MCF 10A (cell line): ENCODE results near the gene OR7A17. TPM values are rescaled to one million over a fixed set of nuclear protein-coding genes. Genes with fewer than 3 reads are reported as not detected.

Experiments
- BruUV-seq: library from RNA; stranded (reverse); fragments of 400-500 nt; replicated peaks from 2 replicates; lab custom pipeline; 2021; lab: Mats Ljungman, UMichigan
- CTCF ChIA-PET: fragments of 300-600 bp; sonication (Branson Sonifier 250); formaldehyde crosslinking; extraction: SDS; loops from one replicate; lab custom pipeline; 2021; ENCODE audit warnings: antibody characterized with exemption, inconsistent platforms; lab: Yijun Ruan, JAX
- POLR2A ChIA-PET: fragments of 300-600, 350-650 bp; sonication (Branson Sonifier 250); formaldehyde crosslinking; extraction: SDS; loops from one replicate; lab custom pipeline; 2020; ENCODE audit warnings: antibody characterized with exemption, inconsistent platforms; lab: Yijun Ruan, JAX
- DNase-seq: peaks from one replicate; pipeline ENCODE4 v3.0.0-alpha.2; 2018; ENCODE audit not compliant: unreplicated experiment
- H3K27ac Mint-ChIP-seq: one replicate; pipeline ENCODE4 v1.8.0; 2022; ENCODE audit warnings: mild to moderate bottlenecking, low read depth, mixed read lengths; ENCODE audit not compliant: unreplicated experiment
- H3K27me3 Mint-ChIP-seq: one replicate; pipeline ENCODE4 v1.8.0; 2022; ENCODE audit warnings: mixed read lengths; ENCODE audit not compliant: insufficient read depth, unreplicated experiment
- H3K36me3 Mint-ChIP-seq: one replicate; pipeline ENCODE4 v1.8.0; 2022; ENCODE audit warnings: mild to moderate bottlenecking, moderate library complexity, mixed read lengths; ENCODE audit not compliant: insufficient read depth, unreplicated experiment
- H3K4me1 Mint-ChIP-seq: one replicate; pipeline ENCODE4 v1.8.0; 2022; ENCODE audit warnings: mixed read lengths; ENCODE audit not compliant: insufficient read depth, unreplicated experiment
- H3K4me3 Mint-ChIP-seq: one replicate; pipeline ENCODE4 v1.8.0; 2022; ENCODE audit warnings: mild to moderate bottlenecking, moderate library complexity, mixed read lengths; ENCODE audit not compliant: unreplicated experiment
- H3K9me3 Mint-ChIP-seq: one replicate; pipeline ENCODE4 v1.8.0; 2022; ENCODE audit warnings: mixed read lengths; ENCODE audit not compliant: unreplicated experiment
- CTCF ChIP-seq: fragments of 200-600 bp; IDR thresholded peaks from one replicate; pipeline ENCODE4 v1.8.0; 2022; ENCODE audit warnings: antibody characterized with exemption, mild to moderate bottlenecking; ENCODE audit not compliant: unreplicated experiment
- intact Hi-C: fragments of 100-400 bp; cut with micrococcal nuclease; formaldehyde crosslinking; loops from 2 replicates; pipeline ENCODE4 v1.14.1; 2022
- total RNA-seq: library from RNA; stranded (reverse); gene quantifications from 2 replicates; pipeline ENCODE4 v1.2.3, GENCODE V29; 2022

Gene OR7A17
- total RNA-seq, 1 experiment from 2014 or later: not detected

DNA sequence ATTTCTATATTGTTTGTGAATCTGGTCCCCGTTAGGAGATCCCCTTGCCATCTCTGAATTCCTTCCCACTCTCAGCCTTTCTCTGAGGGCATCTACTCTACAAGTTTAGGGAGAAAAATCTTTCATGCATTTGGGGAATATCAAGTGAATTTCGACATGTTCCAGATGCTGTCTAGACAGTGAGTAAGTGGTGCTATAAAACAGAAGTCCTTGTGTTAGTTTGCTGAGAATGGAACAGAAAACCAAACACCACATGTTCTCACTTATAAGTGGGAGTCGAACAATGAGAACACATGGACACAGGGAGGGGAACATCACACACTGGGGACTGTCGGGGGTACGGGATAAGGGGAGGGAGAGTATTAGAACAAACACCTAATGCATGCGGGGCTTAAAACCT, 42.4 kb downstream of the OR7A17 start:
- H3K36me3 Mint-ChIP-seq: no peaks in the 10 kb centered on the region
- ChIA-PET CTCF (no interaction called here), POLR2A (no interaction called here)
- no TSS peak for BruUV-seq
- peaks cover 5% of the 10 kb centered on the region for H3K4me1 Mint-ChIP-seq
- no peaks in the 10 kb centered on the region for H3K9me3 Mint-ChIP-seq
- no peak overlapping the region for H3K4me3 Mint-ChIP-seq
- no peak overlapping the region for H3K27ac Mint-ChIP-seq
- no peak for DNase-seq
- H3K27me3 Mint-ChIP-seq: peaks cover 28% of the 10 kb centered on the region
- intact Hi-C loops: no loop called here
- TF ChIP-seq CTCF: no peak

GRCh38 chr19:14843169-14843568, 42.8 kb downstream of the OR7A17 start:
- ChIA-PET POLR2A (no interaction called here), CTCF (no interaction called here)
- no peak for DNase-seq
- BruUV-seq: no TSS peak
- no peak for TF ChIP-seq CTCF
- Mint-ChIP-seq H3K4me1 (peaks cover 5% of the 10 kb centered on the region), H3K9me3 (no peaks in the 10 kb centered on the region), H3K4me3 (no peak overlapping the region), H3K36me3 (no peaks in the 10 kb centered on the region), H3K27me3 (peaks cover 24% of the 10 kb centered on the region), H3K27ac (no peak overlapping the region)
- intact Hi-C loops: no loop called here

GRCh38 chr19:14840206-14840605, 45.7 kb downstream of the OR7A17 start:
- H3K4me1 Mint-ChIP-seq: peaks cover 5% of the 10 kb centered on the region
- ChIA-PET POLR2A (interaction anchor here (0.6 kb wide), 1 partner anchor 152 kb away, joined by 3 read pairs; no protein-coding TSS in a partner anchor), CTCF (no interaction called here)
- no peaks in the 10 kb centered on the region for H3K36me3 Mint-ChIP-seq
- peak; percentile 6 for DNase-seq
- H3K4me3 Mint-ChIP-seq: no peak overlapping the region
- no peaks in the 10 kb centered on the region for H3K9me3 Mint-ChIP-seq
- peaks cover 17% of the 10 kb centered on the region for H3K27me3 Mint-ChIP-seq
- no TSS peak for BruUV-seq
- TF ChIP-seq CTCF: no peak
- no peak overlapping the region for H3K27ac Mint-ChIP-seq
- intact Hi-C loops: no loop called here

GRCh38 chr19:14837391-14837790, 48.5 kb downstream of the OR7A17 start:
- Mint-ChIP-seq H3K36me3 (no peaks in the 10 kb centered on the region), H3K9me3 (no peaks in the 10 kb centered on the region), H3K4me1 (peaks cover 10% of the 10 kb centered on the region), H3K27me3 (no peaks in the 10 kb centered on the region), H3K27ac (no peak overlapping the region), H3K4me3 (no peak overlapping the region)
- intact Hi-C loops: no loop called here
- no TSS peak for BruUV-seq
- ChIA-PET CTCF (interaction anchor here (0.6 to 0.8 kb wide), 2 partner anchors 8 to 17 kb away, joined by 3 read pairs; no protein-coding TSS in a partner anchor), POLR2A (no interaction called here)
- no peak for DNase-seq
- no peak for TF ChIP-seq CTCF
